ENCODE results near the gene BBS5. TPM values are rescaled to one million over a fixed set of nuclear protein-coding genes. Genes with fewer than 3 reads are reported as not detected.
"Not testable (repeated sequence)": the region's sequence is repeated elsewhere in the genome, so short reads cannot be mapped to it uniquely, and the experiment has no call there.

BBS5 gene
- total RNA-seq (2012; rRNA removed), result 4.3 and 6.1 TPM in 2 replicates

DNA sequence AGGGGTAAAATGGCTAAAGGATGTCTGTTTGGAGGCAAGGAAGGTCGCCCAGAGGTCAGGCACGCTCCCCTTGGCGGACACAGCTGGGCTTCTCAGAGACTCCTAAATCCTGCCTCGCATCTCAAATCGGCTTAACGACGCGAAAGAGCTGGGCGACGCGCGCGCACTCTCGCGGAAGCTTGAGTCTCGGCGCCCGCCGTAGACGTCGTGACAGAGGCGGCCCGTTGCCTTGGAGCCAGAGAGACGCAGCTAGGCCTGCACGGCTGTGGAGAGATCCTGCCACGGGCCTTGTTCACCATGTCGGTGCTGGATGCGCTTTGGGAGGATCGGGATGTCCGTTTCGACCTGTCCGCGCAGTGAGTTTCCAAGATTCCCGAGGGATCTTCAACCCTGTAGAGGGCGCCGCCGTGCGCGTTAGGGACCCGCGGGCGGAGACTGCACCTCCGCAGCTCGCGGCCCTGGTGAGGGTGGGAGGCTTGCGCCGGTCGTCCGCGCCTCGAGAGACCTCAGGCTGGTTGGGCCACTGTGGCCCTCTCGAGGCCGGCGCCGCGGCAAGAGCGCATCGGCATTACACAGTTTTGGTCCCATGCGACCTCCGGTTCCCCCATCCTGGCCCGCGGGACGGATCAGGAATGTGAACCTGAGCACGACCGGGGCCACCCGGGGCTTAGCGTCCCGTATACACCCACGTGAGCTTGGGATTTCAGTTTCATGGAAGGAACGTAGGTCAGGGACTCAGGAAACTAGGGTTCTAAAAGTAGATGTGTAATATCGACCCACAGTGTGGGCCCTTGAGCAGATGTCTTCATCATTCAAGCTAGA lies at the start of gene BBS5:
BBS5 (plus strand) TSS at position 238 of the 822 bp plus-strand sequence; CDS start at position 298, 60 bp downstream.
- Histone ChIP-seq H3K4me2 (ENCODE audit: low read length) (peak within 1 kb of the TSS; percentile 82), H3K9ac (ENCODE audit: low read depth, low read length) (peak within 1 kb of the TSS; percentile 86), H3K4me3 (ENCODE audit: low read length) (peak within 1 kb of the TSS; percentile 83), H3K9me3 (replicated peaks; ENCODE audit: low read length) (no peaks in the 10 kb centered on the region), H3K4me1 (ENCODE audit: control insufficient read depth, insufficient read depth, low read length) (peaks cover 9% of the 10 kb centered on the region), H3K36me3 (ENCODE audit: insufficient read depth, low read length) (peaks cover 8% of the 10 kb centered on the region), H3K27me3 (ENCODE audit: control insufficient read depth, insufficient read depth, low read length) (no peaks in the 10 kb centered on the region)

DNA sequence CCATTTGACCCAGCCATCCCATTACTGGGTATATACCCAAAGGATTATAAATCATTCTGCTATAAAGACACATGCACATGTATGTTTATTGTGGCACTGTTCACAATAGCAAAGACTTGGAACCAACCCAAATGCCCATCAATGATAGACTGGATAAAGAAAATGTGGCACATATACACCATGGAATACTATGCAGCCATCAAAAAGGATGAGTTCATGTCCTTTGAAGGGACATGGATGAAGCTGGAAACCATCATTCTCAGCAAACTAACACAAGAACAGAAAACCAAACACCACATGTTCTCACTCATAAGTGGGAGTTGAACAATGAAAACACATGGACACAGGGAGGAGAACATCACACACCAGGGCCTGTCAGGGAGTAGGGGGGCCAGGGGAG lies 47.5 kb upstream of the BBS5 start:
- not testable (repeated sequence) for H3K4me2 ChIP-seq (ENCODE audit: low read length); H3K9me3 ChIP-seq (replicated peaks; ENCODE audit: low read length)
- peaks cover 11% of the 10 kb centered on the region for H3K27me3 ChIP-seq (ENCODE audit: control insufficient read depth, insufficient read depth, low read length)

DNA sequence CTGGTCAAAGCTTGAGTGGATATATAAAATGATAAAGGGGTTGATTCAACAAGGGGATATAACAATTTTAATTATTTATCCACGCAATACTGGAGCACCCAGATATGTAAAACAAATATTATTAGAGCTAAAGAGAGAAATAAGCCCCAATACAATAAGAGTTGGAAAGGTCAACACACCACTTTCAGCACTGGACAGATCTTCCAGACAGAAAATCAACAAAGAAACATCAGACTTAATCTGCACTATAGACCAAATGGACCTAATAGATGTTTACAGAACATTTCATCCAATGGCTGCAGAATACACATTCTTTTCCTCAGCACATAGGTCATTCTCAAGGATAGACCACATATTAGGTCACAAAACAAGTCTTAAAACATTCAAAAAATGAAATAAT lies 45.1 kb upstream of the BBS5 start:
- H3K9ac ChIP-seq (ENCODE audit: low read depth, low read length); H3K4me2 ChIP-seq (ENCODE audit: low read length): not testable (repeated sequence)

More for the DNA sequence above, 47.5 kb upstream of the BBS5 start:
- H3K4me1 ChIP-seq (ENCODE audit: control insufficient read depth, insufficient read depth, low read length); H3K4me3 ChIP-seq (ENCODE audit: low read length); H3K36me3 ChIP-seq (ENCODE audit: insufficient read depth, low read length); H3K9ac ChIP-seq (ENCODE audit: low read depth, low read length): not testable (repeated sequence)

DNA sequence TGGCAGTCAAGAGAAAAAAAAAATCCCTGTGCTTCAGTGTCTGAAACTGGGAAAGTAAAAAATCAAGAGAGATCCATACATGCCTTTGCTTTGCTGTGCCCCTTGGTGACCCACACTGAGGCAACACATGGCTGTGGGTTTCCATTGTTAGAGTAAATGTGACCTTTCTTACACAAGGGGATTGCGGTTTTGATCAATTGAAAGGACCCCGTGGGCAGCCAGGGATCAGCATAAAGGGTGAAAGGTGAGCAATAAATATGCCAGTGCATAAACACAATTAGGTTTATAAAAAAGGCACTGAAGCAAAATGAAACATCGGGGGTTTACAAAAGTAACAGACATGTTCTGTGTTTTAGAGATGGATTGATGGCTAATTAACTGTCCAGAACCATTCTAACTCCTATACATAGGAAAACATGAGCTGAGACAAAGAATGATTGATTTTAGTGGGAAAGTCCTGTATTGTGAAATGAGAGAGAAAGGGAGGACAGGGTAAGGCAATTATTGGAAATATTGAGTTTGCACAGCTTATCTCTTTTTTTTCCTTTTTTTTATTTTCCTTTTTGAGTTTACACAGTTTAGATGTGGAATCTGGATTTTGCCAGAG lies 40.7 kb upstream of the BBS5 start:
- Histone ChIP-seq H3K9me3 (replicated peaks; ENCODE audit: low read length) (no peaks in the 10 kb centered on the region), H3K36me3 (ENCODE audit: insufficient read depth, low read length) (no peaks in the 10 kb centered on the region), H3K4me2 (ENCODE audit: low read length) (no peak overlapping the region), H3K4me1 (ENCODE audit: control insufficient read depth, insufficient read depth, low read length) (no peaks in the 10 kb centered on the region), H3K27me3 (ENCODE audit: control insufficient read depth, insufficient read depth, low read length) (peaks cover 33% of the 10 kb centered on the region), H3K4me3 (ENCODE audit: low read length) (no peak overlapping the region), H3K9ac (ENCODE audit: low read depth, low read length) (no peak overlapping the region)

More for the DNA sequence above, 45.1 kb upstream of the BBS5 start:
- not testable (repeated sequence) for H3K36me3 ChIP-seq (ENCODE audit: insufficient read depth, low read length); H3K4me1 ChIP-seq (ENCODE audit: control insufficient read depth, insufficient read depth, low read length); H3K9me3 ChIP-seq (replicated peaks; ENCODE audit: low read length); H3K4me3 ChIP-seq (ENCODE audit: low read length)
- peaks cover 14% of the 10 kb centered on the region for H3K27me3 ChIP-seq (ENCODE audit: control insufficient read depth, insufficient read depth, low read length)

DNA sequence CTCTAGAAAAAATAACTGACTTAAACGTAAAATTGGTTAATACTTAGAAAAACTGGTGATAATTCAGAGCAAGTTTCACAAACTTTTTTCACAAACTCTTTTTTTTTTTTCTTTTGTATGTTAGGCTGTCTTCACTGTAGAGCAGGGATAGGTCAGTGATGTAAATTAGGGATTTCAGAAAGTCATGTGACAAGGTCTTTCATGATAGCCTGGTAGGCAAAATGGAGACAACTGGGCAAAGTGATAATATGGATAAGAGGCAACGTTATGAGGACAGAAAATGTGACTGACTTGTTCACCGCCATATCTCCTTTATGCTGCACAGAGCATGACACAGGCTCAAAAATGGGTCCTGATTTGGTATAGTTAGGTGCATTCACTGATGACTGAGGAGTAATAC lies 39.4 kb upstream of the BBS5 start:
- H3K9ac ChIP-seq (ENCODE audit: low read depth, low read length), result no peak overlapping the region
- no peaks in the 10 kb centered on the region for H3K4me1 ChIP-seq (ENCODE audit: control insufficient read depth, insufficient read depth, low read length)
- H3K36me3 ChIP-seq (ENCODE audit: insufficient read depth, low read length), result no peaks in the 10 kb centered on the region
- peaks cover 37% of the 10 kb centered on the region for H3K27me3 ChIP-seq (ENCODE audit: control insufficient read depth, insufficient read depth, low read length)
- H3K4me2 ChIP-seq (ENCODE audit: low read length), result no peak overlapping the region
- no peaks in the 10 kb centered on the region for H3K9me3 ChIP-seq (replicated peaks; ENCODE audit: low read length)
- no peak overlapping the region for H3K4me3 ChIP-seq (ENCODE audit: low read length)

DNA sequence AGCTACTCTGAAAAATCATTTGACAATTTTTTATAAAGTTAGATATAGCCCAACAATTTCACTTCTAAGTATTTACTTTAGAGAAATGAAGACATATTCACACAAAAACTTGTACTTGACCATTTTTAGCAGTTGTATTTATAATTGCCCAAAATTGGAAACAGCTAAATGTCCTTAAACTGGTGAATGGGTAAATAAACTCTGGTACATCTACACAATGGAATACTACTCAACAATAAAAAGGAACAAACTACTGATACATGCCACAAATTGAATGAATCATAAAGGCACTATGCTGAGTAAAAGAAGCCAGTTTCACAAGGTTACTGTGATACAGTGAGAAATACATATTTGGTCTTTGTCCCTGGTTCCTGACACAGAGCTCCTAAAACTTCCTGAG lies 32.8 kb upstream of the BBS5 start:
- H3K27me3 ChIP-seq (ENCODE audit: control insufficient read depth, insufficient read depth, low read length), result peaks cover 14% of the 10 kb centered on the region
- H3K9me3 ChIP-seq (replicated peaks; ENCODE audit: low read length), result no peaks in the 10 kb centered on the region
- H3K4me3 ChIP-seq (ENCODE audit: low read length), result no peak overlapping the region
- H3K4me2 ChIP-seq (ENCODE audit: low read length), result no peak overlapping the region
- H3K4me1 ChIP-seq (ENCODE audit: control insufficient read depth, insufficient read depth, low read length), result no peaks in the 10 kb centered on the region
- no peak overlapping the region for H3K9ac ChIP-seq (ENCODE audit: low read depth, low read length)
- no peaks in the 10 kb centered on the region for H3K36me3 ChIP-seq (ENCODE audit: insufficient read depth, low read length)

DNA sequence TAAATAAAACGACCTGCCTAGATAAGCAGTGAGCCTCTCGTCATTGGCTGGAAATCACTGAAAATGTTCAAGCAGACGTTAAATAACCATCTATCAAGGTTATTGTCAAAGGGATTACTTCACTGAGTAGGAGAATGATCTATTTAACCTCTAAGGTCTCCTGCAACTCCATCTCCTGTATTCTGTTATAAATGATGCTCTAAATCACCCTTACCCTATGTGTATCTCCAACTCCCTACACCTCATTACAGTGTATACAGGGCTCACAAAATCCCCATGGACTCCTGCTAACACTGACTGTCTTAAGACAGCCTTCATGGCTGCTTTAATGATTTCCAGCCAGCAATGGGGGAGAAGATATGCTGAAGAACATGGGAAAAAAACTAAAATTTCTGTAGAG lies 31.0 kb upstream of the BBS5 start:
- no peaks in the 10 kb centered on the region for H3K4me1 ChIP-seq (ENCODE audit: control insufficient read depth, insufficient read depth, low read length)
- no peak overlapping the region for H3K4me3 ChIP-seq (ENCODE audit: low read length)
- peaks cover 4% of the 10 kb centered on the region for H3K27me3 ChIP-seq (ENCODE audit: control insufficient read depth, insufficient read depth, low read length)
- H3K9me3 ChIP-seq (replicated peaks; ENCODE audit: low read length), result no peaks in the 10 kb centered on the region
- no peak overlapping the region for H3K9ac ChIP-seq (ENCODE audit: low read depth, low read length)
- H3K36me3 ChIP-seq (ENCODE audit: insufficient read depth, low read length), result no peaks in the 10 kb centered on the region
- H3K4me2 ChIP-seq (ENCODE audit: low read length), result no peak overlapping the region

DNA sequence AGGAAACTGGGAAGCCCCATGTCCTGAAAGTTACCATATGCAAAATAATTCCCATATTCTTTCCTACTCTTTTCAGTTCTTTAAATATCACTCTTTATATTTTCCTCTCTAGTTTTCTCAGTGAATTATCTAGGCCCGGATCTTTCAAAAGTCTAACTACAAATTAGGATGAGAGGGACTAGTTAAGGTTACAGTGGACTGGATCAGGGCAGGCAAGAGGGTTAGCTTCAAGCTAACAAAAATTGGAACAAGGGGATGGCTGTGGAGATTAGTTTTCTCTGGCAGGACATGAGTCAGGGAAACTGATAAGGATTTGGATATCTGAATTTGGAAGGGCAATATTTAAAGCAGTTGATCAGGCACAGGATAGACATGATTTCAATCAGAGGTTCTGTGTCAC lies 30.4 kb upstream of the BBS5 start:
- H3K4me2 ChIP-seq (ENCODE audit: low read length), result no peak overlapping the region
- H3K9ac ChIP-seq (ENCODE audit: low read depth, low read length), result no peak overlapping the region
- no peaks in the 10 kb centered on the region for H3K9me3 ChIP-seq (replicated peaks; ENCODE audit: low read length)
- peaks cover 4% of the 10 kb centered on the region for H3K27me3 ChIP-seq (ENCODE audit: control insufficient read depth, insufficient read depth, low read length)
- H3K4me3 ChIP-seq (ENCODE audit: low read length), result no peak overlapping the region
- no peaks in the 10 kb centered on the region for H3K4me1 ChIP-seq (ENCODE audit: control insufficient read depth, insufficient read depth, low read length)
- H3K36me3 ChIP-seq (ENCODE audit: insufficient read depth, low read length), result no peaks in the 10 kb centered on the region

DNA sequence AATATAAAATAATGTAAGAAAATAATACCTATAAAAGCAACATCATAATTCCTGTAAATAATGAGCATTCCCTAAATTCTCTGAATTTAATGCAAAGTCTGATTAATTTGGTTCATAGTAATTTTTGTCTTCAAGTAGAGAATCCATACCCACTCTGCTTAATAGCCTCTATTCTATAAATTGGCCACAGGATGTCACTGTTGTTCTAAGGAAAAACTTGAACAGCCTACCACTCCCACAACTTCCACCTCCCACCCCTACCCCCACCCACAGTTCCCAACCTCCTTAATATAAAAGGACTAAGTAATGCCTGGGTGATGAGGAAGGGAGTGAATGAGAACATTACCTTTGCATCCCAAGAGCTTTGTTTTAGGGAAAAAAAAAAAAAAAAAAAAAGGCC lies 27.2 kb upstream of the BBS5 start:
- Histone ChIP-seq H3K27me3 (ENCODE audit: control insufficient read depth, insufficient read depth, low read length) (no peaks in the 10 kb centered on the region), H3K4me3 (ENCODE audit: low read length) (no peak overlapping the region), H3K9ac (ENCODE audit: low read depth, low read length) (no peak overlapping the region), H3K36me3 (ENCODE audit: insufficient read depth, low read length) (no peaks in the 10 kb centered on the region), H3K9me3 (replicated peaks; ENCODE audit: low read length) (no peaks in the 10 kb centered on the region), H3K4me2 (ENCODE audit: low read length) (no peak overlapping the region), H3K4me1 (ENCODE audit: control insufficient read depth, insufficient read depth, low read length) (no peaks in the 10 kb centered on the region)

DNA sequence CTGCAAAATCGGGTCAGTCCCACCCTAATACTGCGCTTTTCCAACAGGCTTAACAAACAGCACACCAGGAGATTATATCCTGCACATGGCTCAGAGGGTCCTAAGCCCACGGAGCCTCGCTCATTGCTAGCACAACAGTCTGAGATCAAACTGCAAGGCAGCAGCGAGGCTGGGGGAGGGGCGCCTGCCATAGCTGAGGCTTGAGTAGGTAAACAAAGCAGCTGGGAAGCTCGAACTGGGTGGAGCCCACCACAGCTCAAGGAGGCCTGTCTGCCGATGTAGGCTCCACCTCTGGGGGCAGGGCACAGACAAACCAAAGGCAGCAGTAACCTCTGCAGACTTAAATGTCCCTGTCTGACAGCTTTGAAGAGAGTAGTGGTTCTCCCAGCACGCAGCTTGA lies 26.2 kb upstream of the BBS5 start:
- not testable (repeated sequence) for H3K27me3 ChIP-seq (ENCODE audit: control insufficient read depth, insufficient read depth, low read length); H3K9ac ChIP-seq (ENCODE audit: low read depth, low read length); H3K4me3 ChIP-seq (ENCODE audit: low read length); H3K4me2 ChIP-seq (ENCODE audit: low read length); H3K9me3 ChIP-seq (replicated peaks; ENCODE audit: low read length); H3K36me3 ChIP-seq (ENCODE audit: insufficient read depth, low read length); H3K4me1 ChIP-seq (ENCODE audit: control insufficient read depth, insufficient read depth, low read length)

DNA sequence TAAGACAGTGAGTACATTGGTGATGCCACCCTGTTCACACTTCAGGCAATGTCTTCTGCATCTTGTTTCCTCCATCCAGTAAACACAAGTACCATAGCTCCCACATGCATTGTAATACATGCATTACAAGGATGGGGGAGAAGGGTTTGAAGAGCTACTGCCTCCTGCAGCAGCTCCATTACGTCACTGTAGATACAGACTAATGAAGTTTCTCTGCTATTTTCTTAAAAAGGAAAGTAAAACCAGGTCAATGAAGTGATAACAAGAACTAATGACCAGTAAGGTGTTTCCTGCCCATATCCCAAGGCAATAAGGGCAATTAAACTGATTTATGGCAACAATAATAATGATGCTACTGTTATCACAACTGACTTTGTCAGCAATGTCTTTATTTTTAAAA lies 18.2 kb upstream of the BBS5 start:
- no peak overlapping the region for H3K4me2 ChIP-seq (ENCODE audit: low read length)
- no peak overlapping the region for H3K9ac ChIP-seq (ENCODE audit: low read depth, low read length)
- H3K27me3 ChIP-seq (ENCODE audit: control insufficient read depth, insufficient read depth, low read length), result no peaks in the 10 kb centered on the region
- peaks cover 19% of the 10 kb centered on the region for H3K4me1 ChIP-seq (ENCODE audit: control insufficient read depth, insufficient read depth, low read length)
- no peak overlapping the region for H3K4me3 ChIP-seq (ENCODE audit: low read length)
- H3K9me3 ChIP-seq (replicated peaks; ENCODE audit: low read length), result no peaks in the 10 kb centered on the region
- H3K36me3 ChIP-seq (ENCODE audit: insufficient read depth, low read length), result no peaks in the 10 kb centered on the region
